HG03432 (cell line): ENCODE measurements around the gene SAT1.

Source experiments
- ATAC-seq: cut with Tn5 transposase; IDR thresholded peaks from one replicate; pipeline ENCODE4 v1.9.1; 2021; ENCODE audit warnings: mild to moderate bottlenecking, moderate library complexity; ENCODE audit not compliant: unreplicated experiment

The SAT1 gene

DNA sequence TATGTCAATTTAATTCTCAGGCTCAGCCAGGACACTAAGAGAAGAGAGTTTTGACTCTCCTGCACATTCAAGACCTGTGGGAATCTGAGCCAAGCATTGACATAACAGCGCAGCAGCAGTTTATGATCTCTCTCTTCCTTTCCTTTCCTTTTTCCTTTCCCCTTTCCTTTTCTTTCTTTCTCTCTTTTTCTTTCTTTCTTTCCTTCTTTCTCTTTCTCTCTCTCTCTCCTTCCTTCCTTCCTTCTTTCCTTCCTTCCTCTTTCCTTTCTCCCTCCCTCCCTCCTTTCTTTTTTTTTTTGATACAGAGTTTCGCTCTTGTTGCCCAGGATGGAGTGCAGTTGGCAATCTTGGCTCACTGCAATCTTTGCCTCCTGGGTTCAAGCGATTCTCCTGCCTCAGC is 21.6 kb downstream of the SAT1 start:
- ATAC-seq, result no peak

DNA sequence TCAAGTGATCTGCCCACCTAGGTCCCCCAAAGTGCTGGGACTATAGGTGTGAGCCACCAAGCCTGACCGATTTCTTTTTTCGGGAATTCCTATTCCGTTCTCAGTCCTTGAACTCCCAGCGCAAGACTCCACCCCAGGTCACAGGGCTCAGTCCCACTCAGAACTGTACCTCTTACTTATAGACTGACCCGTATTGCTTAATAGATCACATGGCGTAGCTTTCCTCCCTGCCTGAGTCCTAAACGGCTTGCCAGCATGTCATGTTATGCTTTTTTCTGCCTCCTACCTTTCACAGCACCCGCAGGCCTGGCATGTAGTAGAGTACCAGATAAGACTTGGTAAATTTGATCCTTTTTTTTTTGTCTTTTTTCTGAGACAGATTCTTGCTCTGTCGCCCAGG is 22.4 kb downstream of the SAT1 start:
- ATAC-seq, result no peak

DNA sequence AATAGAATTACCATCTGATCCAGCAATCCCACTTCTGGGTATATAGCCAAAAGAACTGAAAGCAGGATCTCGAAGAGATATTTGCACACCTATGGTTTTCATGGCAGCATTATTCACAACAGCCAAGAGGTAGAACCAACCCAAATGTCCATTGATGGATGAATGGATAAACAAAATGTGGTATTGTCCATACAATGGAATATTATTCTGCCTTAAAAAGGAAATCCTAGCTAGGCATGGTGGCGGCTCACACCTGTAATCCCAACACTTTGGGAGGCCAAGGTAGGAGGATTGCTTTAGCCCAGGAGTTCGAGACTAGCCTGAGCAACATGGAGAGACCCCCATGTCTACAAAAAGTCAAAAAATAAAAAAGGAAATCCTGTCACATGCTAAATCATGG is 27.3 kb downstream of the SAT1 start:
- no peak for ATAC-seq

DNA sequence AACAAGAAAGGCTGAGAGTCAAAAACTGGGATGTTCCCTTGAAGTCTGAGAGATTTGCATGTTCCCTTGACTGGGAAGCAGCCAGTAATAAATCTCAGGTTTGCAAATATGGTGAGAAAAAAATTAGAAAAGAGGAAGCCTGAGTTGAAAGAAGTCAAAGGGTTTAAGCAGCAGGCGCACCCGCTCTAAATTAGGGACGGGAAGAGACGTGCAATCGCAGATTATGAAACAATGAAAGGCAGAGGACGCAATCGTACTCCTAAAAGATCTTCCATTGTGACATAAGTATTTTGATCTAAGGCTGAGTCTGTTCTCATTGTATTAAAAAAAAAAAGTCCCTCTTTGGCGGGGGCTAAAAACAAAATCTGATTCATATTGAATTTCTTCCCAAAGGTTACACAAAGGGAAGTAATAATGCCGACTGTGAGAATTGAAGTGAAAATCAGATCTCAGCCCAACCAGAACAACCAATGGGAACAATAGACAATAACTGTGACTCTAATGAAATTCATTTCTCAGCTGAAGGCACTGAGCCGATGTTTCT is 28.2 kb downstream of the SAT1 start:
- ATAC-seq, result no peak

DNA sequence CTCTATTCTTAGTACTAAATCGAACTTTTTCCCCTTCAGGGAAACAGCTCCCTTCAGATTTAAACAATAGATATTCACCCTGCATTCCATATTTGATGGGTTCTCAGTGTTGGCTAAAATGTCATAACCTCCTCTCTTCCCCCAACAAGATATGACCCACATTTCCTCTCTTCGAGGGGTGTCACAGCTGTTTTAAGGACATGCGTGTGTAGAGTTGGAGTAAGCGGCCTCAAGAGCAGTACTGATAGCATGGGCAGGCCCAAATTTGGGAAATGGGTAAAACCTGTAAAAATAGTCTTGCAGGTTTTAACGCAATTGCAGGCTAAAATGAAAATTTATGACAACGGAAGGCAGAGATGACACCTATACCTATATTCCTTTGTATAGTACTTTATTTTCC is 28.7 kb downstream of the SAT1 start:
- no peak for ATAC-seq

DNA sequence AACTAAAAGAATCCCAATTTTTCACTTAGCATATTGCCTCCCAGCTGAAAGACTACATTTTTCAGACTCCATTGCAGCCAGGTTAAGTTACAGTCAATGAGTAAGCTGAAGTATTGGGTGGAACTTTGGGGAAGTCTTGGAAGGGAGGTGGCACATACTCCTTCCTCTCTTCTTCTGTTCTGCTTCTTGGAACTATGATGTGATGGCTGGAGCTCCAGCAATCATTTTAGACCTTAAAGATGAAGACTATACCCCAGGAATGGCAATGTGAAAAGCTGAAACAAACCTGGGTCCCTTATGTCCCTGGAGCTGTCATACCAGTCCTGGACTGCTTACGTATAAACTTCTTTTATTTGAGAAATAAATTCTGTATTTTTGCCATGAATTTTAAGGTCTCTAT is 30.8 kb downstream of the SAT1 start:
- ATAC-seq, result no peak

DNA sequence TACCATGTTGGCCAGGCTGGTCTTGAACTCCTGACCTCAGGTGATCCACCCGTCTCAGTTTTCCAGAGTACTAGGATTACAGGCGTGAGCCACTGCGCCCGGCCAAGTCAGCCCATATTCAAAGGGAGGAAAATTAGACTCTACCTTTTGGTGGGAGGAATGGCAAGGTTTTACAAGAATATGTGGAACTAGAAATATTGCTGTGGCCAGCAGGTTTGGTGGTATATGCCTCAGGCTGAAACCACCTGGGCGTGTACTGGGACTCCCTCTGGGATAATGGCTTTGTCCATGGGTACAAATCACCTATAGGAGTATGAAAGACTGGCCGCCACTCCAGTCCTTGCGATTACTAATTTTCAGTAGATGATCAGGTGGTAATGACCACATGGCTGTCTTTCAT is 32.4 kb downstream of the SAT1 start:
- no peak for ATAC-seq

DNA sequence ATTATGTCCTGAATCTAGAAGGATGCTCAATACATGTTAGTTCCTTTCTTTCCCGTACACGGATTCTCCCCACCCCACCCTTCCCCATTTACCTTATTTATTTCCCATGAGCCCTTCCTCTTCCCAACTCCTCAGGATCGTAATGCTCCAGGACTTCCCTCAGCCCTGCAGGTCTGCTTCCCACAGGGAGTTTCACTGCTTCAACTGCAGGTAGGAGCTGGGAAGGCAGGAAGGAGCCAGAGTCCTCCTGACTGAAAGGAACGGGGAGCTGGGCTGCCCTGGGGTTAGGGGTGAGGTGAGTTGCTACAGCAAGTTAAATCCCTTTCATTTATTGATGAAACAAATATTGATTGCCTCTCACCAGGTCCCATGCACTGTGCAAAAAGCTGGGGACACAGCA is 33.2 kb downstream of the SAT1 start:
- no peak for ATAC-seq

DNA sequence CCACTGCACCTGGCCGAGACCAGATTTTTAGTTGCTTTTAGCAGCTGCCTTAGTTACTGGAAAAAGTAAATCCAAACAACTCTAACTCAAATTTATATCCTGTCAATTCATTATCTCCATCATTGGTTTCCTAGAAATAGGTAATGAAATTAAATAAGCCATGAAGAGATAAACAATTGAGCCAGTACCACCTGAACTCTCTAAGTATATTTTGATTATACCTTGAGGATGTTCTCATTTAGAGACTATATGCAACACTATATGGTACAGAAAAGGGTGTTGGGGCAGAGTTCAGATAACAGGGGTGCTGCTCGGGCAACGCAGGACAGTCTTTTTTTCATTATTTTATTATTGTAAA is 35.0 kb downstream of the SAT1 start:
- no peak for ATAC-seq

DNA sequence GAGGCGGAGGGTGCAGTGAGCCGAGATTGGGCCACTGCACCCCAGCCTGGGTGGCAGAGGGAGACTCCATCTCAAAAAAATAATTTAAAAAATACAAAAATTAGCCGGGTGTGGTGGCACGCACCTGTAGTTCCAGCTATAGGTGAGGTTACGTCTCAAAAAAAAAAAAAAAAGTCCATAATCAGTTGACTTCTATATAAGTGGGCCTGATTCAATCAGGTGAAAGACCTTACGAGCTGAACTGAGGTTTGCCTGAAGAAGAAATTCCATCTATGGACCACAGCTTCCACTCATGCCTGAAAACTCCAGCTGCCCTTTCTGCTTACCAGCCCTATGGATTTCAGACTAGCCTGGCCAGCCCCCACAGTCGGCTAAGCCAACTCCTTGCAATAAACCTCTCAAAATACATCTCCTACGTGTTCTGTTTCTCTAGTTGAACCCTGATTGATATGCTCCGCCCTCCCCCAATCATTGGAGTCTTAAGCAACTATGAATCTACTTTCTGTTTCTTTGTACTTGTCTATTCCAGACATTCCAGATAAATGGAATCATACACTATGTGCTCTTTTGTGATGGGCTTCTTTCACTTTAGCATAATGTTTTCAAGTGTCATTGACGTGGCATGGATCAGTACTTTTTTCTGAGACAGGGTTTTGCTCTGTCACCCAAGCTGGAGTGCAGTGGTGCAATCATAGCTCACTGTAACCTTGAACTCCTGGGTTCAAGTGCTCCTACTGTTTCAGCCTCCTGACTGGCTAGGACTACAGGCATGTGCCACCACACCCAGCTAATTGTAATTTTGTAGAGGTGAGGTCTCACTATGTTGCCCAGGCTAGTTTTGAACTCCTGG is 36.6 kb downstream of the SAT1 start:
- ATAC-seq, result no peak

DNA sequence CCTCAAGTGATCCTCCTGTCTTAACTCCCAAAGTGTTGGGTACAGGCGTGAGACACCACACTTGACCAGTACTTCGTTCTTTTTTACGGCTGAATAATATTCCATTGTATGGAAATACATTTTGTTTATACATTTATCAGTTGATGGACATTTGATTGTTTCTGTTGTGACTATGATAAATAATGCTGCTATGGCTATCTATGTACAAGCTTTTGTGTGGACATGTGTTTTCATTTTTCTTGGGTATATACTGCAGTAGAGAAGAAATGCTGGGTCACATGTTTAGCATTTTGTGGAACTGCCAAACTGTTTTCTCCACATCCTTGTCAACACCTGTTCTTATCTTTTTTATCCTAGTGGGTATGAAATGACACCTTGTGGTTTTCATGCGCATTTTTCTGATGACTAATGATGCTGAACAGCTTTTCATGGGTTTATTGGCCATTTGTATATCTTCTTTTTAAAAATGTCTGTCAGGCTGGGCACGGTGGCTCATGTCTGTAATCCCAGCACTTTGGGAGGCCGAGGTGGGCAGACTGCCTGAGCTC is 37.3 kb downstream of the SAT1 start:
- ATAC-seq, result no peak

DNA sequence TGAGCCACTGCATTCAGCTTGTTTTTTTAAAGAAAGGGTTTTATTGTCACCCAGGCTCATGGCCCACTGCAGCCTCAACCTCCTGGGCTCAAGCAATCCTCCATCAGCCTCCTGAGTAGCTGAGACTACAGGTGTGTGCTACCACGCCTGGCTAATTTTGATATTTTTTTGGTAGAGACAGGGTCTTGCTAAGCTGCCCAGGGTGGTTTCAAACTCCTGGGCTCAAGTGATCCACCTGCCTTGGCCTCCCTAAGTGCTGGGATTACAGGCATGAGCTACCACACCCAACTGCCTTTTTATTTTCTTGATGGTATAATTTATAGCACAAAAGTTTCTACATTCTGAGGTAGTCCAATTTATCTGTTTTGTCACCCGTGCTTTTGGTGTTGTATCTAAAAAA is 38.9 kb downstream of the SAT1 start:
- no peak for ATAC-seq

DNA sequence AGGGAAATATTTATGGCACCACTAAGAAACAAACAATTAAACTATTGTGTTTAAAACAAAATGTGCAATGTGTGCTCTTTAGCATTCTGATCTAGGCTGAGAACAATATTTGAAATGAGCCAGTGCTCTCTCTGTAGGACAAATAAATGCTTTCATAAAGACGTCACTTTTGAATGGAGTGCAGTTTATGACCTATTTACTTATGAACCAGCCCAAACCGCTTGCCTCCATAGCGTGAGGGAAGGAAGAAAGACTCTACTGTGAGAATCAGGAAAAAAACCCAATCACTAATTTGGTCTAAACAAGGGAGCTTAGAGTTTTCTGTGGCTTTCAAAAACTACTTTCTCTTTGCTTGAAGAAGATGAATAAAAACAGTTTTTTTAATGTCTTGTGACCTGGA is 39.4 kb downstream of the SAT1 start:
- no peak for ATAC-seq

DNA sequence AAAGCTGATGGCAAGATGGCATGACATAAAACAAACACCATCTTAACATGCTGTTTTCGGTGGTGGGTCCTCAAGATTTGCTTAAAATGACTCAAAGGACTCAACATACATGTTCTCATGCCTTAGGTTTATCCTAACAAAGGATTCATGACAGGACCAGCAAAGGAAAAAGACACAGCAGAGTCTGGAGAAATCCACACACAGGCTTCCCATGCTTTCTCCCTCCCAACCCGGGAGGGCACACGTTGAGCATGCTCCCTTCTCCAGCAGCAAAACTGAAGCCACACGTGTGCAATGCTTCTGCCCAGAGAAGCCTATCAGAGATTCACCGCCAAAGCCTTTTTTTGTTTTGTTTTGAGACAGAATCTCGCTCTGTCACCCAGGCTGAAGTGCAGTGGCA is 39.9 kb downstream of the SAT1 start:
- no peak for ATAC-seq

DNA sequence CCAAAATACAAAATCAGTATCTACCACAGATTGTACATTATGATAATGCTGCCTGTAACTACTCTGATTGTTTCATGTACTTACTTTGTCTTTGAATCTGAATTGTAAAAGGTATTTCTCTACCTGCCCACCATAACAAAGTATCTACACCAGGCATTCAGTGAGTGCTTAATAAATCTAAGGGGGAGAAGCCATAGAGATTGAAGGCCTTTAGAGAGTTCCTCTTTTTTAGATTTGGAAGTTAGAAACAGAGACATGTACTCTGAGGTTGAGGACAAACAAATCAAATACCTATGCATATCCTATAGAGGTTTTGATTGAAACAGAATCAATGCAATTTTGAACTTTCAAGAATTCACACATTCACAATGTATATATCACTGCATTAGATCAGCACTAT is 42.7 kb downstream of the SAT1 start:
- no peak for ATAC-seq

DNA sequence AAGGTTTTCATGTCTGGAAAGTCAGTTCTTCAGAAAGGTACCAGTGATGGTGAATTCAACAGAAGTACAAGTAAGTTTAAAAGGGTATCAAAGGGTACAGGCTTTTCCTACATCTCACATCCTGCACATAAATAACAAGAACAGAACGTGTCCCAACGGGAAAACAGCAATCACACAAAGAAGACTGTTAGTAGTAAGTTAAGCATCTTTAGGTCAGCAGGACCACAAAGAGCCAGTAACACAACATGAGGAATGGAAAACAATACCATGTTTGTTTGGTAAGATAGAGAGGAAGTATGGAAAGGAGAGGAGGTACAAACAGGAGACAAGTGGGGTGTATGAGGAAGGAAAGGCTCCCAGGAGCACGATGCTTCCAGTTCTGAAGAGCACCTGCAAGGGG is 43.2 kb downstream of the SAT1 start:
- no peak for ATAC-seq

DNA sequence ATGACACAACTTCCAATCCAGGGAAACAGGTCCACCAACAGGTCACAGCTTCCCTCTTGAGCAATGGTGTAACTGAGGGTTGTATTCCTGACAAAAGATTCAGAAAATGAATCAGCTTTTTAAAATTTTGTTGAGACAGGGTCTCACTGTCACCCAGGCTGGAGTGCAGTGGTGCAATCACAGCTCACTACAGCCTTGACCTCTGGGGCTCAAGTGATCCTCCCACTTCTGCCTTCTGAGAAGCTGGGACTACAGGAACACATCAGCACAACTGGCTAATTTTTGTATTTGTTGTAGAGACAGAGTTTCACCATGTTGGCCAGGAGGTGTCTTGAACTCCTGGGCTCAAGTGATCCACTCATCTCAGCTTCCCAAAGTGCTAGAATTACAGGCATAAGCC is 43.7 kb downstream of the SAT1 start:
- ATAC-seq, result no peak

DNA sequence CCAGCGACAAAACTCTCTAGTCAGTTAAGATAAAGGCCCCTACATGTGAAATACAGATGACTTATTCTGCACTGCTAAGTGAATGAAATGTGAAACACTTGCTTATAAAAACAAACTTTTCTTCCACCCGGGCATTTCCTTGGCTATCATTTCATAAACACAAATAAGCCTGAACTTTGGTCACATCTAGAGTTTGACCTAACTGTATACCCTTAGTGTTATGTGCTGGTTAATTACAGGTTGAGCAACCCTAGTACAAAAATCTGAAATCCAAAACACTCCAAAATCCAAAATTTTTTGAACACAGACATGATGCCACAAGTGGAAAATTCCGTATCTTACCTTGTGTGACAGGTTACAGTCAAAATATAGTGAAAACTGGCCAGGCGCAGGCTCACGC is 45.9 kb downstream of the SAT1 start:
- ATAC-seq, result no peak

DNA sequence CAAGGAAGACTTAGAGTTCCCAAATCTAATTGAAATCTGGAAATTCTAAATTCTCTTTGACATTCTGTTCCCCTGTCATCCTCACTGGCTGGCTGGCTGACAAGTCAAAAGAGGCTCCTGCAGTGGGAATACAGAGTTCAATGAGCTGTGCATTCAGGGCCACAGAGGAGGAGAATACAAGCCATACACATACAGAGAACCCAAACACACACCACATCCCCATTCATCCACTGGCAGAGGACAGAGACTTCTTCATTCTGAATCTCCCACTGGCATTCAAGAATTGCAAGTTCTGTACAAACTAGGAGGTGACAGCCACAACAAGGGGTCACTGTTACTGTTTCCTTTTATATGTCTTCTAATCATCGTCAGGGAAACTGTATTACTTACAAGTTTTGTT is 49.7 kb downstream of the SAT1 start:
- ATAC-seq, result no peak
